Astrocyte of the hippocampus (primary cell): ENCODE results near the gene ZNF785.
"Not testable (repeated sequence)": the region's sequence is repeated elsewhere in the genome, so short reads cannot be mapped to it uniquely, and the experiment has no call there.

Experiments used
- DNase-seq: peaks from one replicate; pipeline ENCODE4 v3.0.0; 2011; ENCODE audit warnings: low read depth, low spot score

The ZNF785 gene

DNA sequence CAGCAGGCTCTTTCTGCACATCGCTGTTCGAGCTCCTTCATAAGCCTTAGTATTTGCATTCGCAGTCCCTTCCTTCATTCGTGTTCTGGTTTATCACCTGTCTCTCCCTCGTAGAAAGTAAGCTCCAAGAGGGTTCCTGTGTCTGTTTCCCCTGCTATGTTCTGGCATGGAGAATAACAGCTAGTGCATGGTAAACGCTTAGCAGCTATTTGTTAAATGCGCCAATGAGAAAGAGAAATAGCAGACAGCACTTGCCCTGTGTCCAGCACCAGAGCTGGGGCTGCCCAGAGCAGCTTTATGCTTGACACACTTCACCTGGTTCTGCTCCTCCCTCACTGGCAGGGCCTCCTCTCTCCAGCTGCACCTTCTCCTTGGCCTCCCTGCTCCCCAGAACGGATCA, 19.5 kb downstream of the ZNF785 start:
- no peak for DNase-seq

DNA sequence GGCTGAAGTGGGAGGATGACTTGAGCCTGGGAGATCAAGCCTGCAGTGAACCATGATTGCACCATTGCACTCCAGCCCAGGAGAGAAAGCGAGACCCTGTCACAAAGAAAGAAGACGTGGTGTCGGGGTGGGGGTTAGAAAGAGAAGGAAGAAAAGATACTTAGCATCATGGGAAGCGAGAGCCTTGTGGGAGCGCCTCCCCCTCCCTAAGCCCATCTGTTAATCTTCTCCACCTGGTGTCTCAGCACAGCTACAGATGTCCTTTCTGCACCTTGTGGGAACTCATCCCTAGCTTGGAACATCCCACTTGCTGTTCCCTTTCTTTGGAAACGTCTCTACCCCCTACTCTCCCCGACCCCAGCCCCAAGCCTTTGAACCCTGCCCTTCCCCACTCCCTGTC, 20.0 kb downstream of the ZNF785 start:
- no peak for DNase-seq

DNA sequence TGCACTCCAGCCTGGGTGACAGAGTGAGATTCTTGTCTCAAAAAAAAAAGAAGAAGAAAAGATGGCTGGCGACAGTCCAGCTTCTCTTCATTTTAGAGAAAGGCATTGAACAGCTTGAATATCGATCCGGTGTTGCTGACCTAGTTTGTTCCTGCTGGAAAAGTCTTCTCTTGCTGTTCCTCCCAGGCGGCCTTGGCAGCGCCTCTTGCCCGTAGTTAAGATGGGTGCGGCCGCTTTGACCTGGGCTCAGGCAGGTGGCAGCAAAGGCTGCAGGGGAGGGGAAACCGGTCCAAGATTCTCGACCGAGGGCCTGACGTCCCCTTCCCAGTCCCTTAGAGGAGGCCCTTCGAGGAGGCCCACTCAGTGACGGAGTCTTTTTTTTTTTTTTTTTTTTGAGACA, 23.5 kb downstream of the ZNF785 start:
- no peak for DNase-seq

DNA sequence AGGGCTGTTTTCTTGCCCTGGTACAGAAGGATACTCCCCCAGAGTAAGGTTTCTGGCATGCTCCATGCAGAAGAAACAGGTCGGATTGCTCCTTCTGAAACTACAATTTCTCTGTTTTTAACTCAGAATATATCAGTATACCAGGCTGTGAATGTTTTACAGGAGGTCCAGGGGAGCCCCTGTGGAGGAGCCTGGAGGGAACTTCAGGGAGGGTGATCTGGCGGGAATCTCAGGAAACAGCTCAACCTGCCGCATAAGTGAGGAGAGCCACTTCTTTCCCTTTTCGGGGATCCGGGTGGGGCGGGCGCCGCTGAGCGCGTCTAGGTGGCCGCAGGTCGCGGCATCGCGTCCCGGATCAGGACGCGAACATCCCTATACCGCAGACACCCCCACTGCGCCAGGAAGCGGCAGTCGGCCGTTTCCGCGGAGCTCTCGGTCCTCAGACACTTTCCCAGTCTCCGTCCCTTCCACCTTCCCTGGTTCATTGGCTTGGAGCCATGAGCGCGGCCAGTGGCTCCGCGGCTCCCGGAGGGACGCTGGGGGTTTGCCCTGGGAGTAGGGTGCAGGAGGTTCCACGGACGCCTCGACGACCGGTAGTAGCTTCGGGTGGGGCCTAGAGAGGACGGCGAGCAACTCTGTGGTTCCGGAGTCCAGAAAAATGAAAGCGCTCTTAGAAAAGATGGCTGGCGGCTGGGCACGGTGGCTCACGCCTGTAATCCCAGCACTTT, 24.2 kb downstream of the ZNF785 start:
- no peak for DNase-seq

DNA sequence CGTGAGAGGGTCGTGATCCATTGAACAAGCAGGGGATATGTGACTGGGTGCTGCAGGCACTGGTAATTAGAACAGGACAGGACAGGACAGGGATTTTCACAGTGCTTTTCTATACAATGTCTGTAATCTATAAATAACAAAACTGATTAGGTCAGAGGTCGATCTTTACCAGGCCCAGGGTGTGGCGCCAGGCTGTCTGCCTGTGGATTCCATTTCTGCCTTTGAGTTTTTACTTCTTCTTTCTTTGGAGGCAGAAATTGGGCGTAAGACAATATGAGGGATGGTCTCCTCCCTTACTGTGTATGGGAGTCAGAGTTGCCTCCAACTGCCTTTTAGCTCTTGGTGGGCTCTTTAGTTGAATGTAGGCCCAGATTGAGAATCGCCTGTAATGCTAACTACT, 25.8 kb downstream of the ZNF785 start:
- DNase-seq = no peak

DNA sequence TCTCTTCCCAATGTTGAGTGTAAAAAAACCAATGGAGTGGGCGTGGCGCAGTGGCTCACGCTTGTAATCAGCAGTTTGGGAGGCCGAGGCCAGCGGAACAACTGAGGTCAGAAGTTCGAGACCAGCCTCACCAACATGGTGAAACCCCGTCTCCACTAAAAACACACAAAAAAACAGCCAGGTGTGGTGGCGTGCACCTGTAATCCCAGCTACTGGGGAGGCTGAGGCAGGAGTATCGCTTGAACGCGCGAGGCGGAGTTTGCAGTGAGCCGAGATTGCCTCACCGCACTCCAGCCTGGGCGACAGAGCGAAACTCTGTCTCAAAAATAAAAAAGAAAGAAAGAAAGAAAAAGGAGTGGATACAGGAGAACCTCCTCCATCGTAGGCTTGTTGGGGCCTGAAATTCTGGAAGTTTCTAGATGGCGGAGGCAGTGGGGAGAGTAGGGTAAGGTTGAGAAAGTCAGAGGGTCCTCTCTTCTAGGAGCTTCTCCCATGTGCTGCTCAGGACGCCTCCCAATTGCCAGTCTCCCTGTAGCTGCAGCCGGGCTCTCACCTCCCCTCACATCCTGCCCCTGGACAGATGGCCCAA, 26.6 kb downstream of the ZNF785 start:
- DNase-seq = no peak

DNA sequence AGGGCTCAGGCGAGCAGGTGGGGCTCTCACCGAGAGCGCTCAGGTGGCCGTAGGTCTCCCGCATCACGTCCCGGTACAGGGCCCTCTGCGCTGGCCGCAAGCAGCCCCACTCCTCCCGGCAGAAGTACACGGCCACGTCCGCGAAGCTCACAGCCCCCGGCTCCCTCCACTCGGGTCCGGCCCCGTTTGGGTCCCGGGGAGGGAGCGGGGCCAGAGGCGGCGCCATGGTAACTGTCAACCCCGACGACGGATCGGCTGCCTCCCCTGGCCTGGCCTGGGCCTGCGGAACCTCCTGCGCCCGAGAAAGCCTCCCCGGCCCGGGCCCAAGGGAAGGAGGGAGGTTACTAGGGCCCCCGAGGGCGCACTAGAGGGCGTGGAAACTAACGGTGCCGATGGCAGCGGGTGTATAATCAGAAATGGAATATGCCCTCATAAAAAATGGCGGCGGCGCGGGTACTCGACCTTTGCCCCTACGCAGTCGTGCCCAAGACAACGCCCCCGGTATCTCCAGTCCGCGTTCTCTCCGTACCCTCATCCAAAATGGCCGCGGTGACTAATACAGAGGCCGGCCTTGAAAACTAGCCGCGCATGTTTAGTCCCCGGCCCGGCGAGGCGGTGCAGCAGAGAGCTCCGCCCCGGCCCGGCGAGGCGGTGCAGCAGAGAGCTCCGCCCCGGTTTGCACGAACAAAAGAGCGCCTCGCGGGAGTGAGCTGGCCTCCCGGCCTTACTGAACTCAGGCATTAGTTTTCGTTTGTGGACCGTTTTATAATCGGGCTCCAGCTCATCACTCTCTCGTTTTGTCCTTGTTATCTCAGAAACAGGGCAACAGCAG, 27.3 kb downstream of the ZNF785 start, which contains the start of gene ZNF764:
ZNF764 (minus strand) TSS at position 418 of the 832 bp plus-strand sequence; CDS start at position 226, 192 bp downstream.
- peak; percentile 99 for DNase-seq

DNA sequence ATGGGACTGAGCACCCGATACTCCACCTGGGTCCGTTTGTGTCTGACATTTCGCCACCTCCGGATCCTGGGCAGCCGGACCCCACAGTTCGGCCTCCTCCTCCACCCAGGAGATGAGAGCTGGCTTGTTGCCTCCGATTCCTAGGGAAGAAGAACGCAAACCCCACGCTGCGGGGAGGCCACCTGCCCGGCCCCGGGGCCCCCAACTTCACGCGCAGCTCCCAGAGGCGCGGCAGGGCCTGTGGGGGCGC, 27.9 kb downstream of the ZNF785 start:
- DNase-seq = no peak

DNA sequence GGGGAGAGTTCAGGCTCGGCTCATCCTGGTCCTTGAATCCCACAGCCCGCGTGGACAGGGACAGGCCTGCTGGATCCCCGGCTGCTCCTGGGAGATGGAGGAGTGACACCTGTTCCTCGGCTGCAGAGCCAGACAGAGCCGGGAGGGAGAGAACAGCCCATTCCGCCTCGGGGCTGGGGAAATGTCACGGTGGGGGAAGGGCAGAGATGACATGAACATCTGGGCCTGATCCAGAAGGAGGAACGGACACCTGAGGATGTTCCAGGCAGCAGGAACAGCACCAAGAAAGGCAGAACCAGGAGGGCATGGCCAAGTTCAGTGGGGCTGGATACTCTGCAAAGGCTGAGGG, 29.4 kb downstream of the ZNF785 start:
- no peak for DNase-seq

DNA sequence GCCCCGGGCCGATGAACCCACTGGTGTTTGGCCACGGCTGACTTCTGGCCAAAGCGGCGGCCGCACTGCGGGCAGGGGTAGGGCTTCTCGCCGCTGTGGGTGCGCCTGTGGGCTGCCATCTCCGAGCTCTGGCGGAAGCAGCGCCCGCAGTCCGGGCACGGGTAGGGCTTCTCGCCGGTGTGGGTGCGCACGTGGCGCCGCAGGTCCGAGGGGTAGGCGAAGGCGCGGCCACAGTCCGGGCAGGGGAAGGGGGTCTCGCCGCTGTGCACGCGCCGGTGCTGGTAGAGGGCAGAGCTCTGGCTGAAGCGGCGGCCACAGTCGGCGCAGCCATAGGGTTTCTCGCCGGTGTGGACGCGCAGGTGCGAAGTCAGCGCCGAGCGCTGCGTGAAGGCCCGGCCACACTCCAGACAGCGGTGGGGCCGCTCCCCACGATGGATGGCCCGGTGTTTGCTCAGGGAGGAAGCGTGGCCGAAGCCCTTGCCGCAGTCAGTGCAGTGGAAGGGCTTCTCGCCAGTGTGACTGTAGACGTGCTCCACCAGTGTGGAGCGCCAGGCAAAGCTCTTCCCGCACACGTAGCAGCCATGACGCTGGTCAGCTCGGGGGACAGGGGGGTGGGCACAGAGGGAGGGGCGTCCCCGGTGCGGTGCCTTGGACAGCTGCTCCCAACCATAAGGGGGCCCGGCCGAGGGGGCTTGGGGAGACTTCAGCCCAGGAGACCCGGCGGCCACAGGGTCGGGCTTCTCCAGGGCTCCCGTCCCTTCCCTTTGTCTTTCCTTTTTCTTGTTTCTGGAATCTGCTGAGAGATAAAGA, 30.0 kb downstream of the ZNF785 start:
- no peak for DNase-seq

DNA sequence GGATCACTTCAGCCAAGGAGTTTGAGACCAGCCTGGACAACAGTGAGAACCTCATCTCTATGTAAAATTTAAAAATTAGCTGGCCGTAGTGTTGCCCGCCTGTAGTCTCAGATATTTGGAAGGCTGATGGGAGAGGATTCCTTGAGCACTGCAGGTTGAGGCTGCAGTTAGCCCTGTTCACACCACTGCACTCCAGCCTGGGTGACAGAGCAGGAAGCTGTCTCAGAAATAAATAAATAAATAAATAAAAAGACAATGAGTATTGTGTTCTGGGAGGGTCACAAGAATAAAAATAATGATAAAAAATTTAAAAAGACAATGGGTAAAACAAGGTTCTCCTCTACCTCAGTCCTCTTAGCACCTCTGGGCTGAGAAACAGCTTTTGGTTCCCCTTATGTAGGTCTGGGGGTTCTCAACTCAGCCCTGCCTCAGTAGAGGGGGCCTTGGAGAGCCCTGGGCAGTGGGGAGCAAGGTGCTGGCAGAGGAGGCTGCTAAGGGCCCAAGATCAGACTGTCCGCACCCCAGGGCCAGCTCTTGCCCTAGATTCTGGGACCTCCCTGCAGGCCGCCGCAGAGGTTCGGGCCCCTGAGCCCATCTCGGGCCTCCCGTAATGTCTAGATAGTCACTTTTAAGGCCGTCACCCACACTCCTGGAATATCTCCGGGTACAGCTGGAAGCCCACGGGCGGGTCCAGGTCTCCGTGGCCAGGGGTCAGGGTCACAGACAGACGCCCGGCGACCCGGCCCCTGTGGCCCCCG, 30.8 kb downstream of the ZNF785 start:
- no peak for DNase-seq

DNA sequence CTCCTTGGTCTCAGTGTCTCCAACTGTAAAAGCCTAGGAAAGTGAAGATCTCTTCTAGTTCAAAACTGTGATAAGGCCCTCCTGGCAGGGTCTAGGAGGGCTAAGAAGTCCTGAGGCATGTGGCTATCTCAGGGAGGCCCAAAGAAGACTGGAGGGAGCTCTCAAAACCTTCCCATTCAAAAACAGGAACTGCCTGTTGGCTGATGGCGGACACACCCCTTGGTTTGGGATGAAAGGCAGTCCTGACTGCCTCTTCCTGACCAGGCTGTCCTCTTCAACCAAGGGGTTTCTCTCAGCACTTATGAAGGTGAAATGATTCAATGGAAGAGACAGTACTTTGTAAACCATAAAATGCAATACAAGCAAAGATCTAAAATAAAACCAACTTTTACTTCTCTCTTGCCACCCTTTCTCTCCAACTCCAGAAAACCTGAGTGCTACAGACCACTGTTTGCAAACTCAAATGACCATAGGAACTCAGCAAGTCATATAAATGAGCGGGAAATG, 32.1 kb downstream of the ZNF785 start:
- DNase-seq = no peak

DNA sequence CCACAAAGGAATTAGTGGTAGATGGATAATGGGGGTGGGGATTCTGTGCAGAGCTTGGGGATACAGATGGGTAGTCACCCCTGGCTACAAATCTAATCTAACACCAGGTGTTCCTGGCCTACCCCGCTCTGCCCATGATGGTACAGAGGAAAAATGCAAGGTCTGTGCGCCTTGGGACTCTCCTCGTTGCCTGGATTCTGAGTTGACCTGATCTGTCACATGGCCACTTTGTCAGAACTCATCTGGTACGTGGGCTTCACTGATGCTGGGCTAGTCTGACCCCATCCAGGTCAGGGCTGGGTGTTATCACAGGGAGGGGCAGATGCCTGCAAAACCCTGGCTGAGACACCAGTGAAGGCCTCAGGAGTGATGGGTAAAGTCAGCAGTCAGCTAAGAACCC, 32.5 kb downstream of the ZNF785 start:
- no peak for DNase-seq

DNA sequence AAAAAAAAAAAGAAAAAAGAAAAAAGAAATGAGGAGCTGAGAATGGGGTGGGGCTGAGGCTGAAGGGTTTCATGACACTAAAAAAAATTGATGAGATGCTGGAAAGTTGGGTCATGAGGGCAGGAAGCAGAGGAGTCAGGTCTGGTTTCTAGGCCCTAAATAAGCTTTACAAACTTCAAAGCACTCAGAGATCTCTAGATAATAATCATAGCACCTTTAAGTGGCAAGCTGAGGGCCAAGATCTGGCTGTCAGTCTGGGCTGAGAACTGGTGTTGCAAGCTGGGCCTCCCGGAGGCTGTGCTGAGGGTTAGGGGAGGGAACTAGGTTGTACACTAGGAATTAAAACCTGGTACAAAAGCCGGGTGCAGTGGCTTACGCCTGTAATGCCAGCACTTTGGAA, 33.7 kb downstream of the ZNF785 start:
- no peak for DNase-seq

DNA sequence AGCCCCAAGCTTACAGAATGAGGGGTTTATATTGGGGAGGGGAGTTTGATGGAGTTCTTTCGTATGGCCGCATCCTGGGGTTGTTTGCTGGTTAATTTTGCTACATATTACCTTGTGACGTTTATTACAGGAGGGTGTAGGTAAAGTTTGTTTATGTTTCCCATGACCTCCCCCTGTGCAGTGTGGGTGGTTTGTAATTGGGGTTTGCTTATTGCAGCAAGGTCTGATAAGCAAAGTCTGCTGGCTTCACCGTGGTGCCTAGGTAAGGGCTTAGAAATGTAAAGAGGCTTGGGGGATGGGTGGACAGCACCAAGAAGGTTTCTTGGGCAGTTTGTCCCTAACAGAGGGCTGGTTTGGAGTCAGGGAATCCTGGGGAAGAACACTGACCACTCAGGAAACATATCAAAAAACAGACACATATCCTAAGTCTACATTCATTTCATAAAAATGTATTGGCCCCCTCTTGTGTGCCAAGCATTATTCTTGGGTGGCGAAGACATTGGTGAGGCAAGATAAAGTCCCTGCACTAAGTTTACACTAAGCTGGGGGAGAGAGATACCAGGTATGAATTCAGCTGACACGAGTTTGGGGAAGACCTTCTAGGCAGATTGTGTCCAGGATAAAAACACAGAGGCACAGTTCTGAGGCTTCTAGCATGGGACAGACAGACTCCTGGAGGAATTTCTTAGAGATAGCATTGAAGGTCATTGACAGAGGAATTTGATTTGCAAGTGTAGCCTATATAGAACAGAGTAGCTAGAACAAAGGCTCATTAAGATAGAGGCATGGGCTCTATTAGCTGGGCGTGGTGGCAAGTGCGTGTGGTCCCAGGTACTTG, 36.9 kb downstream of the ZNF785 start:
- no peak for DNase-seq

DNA sequence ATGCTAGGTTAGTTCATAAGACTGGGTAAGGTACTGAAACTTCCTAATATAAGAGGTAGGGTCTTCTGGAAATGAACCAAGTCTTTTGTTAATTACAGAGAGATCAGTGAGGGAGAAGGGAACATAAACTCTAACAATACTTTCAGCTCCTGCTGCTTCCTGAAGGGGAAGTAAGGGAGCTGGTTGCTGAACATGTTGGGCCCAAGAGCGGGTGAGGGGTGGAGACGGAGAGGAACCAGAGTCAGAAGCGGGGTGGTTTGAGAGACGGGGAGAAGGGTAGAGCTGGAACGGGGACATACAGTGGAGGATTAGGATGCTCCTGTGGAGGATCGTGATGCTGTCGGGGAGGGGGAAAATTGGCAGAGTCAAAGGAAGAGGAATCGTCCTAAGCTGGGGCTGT, 39.4 kb downstream of the ZNF785 start:
- DNase-seq = no peak

DNA sequence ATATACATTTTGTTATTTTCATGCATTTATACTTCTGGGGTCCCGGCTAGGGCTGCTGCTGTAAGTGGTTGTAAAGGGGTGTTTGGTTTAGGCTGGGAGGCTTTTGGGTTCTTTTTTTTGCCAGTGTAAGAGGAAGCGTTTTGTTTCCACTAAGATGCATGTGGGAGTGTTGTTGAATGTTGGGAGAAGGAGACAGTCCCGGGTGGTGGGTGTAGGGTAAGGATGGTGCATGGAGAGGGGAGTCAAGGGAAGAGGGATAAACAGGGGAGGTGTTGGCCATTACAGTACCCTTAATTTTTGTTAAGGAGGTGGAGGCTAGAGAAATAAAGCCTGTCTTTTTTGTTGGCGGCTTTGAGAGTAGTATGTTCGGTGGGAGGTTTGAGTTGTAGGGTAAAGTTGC, 42.4 kb downstream of the ZNF785 start:
- no peak for DNase-seq

DNA sequence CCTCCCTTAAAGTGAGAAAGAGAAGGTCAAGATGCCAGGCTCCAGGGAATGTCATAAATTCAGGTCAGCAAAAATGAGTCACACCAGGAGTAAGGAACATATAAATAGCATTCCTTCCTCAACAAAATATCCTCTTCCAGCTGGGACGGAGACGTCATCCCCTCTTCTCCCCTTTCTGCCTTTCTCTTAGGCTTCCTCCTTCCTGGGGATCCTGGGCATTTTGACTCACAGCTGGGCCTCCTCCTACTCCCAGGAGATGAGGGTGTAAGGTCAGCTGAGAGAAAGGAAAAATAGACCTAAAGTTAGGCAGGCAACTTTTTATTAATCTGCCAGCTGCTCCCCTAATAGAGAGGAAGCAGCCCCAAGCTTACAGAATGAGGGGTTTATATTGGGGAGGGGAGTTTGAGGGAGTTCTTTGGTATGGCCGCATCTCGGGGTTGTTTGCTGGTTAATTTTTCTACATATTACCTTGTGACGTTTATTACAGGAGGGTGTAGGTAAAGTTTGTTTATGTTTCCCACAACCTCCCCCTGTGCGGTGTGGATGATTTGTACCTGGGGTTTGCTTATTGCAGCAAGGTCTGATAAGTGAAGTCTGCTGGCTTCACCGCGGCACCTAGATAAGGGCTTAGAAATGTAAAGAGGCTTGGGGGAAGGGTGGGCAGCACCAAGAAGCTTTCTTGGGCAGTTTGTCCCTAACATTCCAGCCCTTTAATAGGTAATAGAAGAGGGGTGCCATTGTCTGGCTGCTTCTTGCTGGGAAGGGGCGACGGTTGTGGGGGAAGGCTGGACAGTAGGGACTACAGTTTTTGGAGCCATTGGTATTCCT, 43.8 kb downstream of the ZNF785 start:
- DNase-seq = peak; percentile 20

DNA sequence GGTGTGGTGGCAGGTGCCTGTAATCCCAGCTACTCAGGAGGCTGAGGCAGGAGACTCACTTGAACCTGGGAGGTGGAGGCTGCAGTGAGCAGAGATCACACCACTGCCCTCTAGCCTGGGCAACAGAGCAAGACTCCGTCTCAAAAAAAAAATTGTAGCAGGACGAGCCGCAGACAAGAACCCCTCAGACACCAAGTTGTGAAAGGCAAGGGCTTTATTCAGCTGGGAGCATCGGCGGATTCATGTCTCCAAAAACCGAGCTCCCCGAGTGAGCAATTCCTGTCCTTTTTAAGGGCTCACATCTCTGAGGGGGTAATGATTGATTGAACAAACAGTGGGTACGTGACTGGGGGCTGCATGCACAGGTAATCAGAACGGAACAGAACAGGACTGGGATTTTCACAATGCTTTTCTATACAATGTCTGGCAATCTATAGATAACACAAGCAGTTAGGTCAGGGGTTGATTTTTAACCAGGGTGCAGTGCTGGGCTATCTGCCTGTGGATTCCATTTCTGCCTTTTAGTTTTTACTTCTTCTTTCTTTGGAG, 44.5 kb downstream of the ZNF785 start:
- DNase-seq = not testable (repeated sequence)
